Esophagus squamous epithelium (tissue), 5 donors: ENCODE data around the gene TADA3. TPM values are rescaled to one million over a fixed set of nuclear protein-coding genes. Genes with fewer than 3 reads are reported as not detected.

Experiments used
- DNase-seq: peaks from one replicate; lab custom pipeline; 2025; lab: John Stamatoyannopoulos, UW
- H3K27ac ChIP-seq, 4 donors: fragments of 200-600 bp; sonication (generic); one replicate each; pipeline ENCODE4 v1.5.1; 2016 to 2019; ENCODE audit warnings: mild to moderate bottlenecking in 1 of 4
- H3K27me3 ChIP-seq, 4 donors: fragments of 200-600 bp; sonication (generic); 1 replicate in 3 of 4; 2 replicates in 1 of 4; pipeline versions ENCODE4 v1.5.1 to v1.6.0; 2017 to 2021; ENCODE audit warnings: antibody characterized with exemption in 1 of 4
- H3K36me3 ChIP-seq, 3 donors: fragments of 200-600 bp; sonication (generic); one replicate each; pipeline ENCODE4 v1.5.1; 2016 to 2019
- H3K4me1 ChIP-seq, 3 donors: fragments of 200-600 bp; sonication (generic); one replicate each; pipeline ENCODE4 v1.5.1; 2017 to 2019
- H3K4me3 ChIP-seq, 4 donors: fragments of 200-600 bp; sonication (generic); 1 replicate in 3 of 4; 2 replicates in 1 of 4; pipeline ENCODE4 v1.5.1; 2016 to 2019; ENCODE audit warnings: mild to moderate bottlenecking in 2 of 4, moderate library complexity in 1 of 4
- H3K9me3 ChIP-seq, 3 donors: fragments of 200-600 bp; sonication (generic); one replicate each; pipeline ENCODE4 v1.5.1; 2016 to 2019
- CTCF ChIP-seq, 6 experiments: fragments of 450-650 bp in 4 of 6; fragments of 200-600 bp in 2 of 6; sonication (generic) in 2 of 6; IDR thresholded peaks; one replicate each; pipeline ENCODE4 v1.5.1; 2016 to 2019; ENCODE audit warnings: antibody characterized with exemption in 6 of 6, mild to moderate bottlenecking in 4 of 6, moderate library complexity in 4 of 6
- POLR2A ChIP-seq, 4 donors: fragments of 450-650 bp; IDR thresholded peaks; one replicate each; pipeline ENCODE4 v1.6.1; 2017; ENCODE audit warnings: antibody characterized with exemption in 4 of 4, mild to moderate bottlenecking in 4 of 4, moderate library complexity in 3 of 4
- WGBS, 2 donors: methylation state at CpG; one replicate each; pipeline ENCODE4 v1.1.5; 2018; 5-methylcytosine and 5-hydroxymethylcytosine counted together
- intact Hi-C: fragments of 100-400 bp; cut with DNase I; formaldehyde crosslinking; loops from one replicate; pipeline ENCODE4 v1.15.0; 2022
- total RNA-seq, 4 donors: library from RNA; depleted of rRNA; stranded (reverse); fragments of >200 nt; gene quantifications; one replicate each; pipeline ENCODE4 v1.1.0, GENCODE V29; 2016
- donor health status: DM: yes; HTN: yes; CAD: no.

The TADA3 gene
- total RNA-seq, 4 donors from 2014 or later = 34.7 to 54.4 (median 44.8) TPM

- H3K4me3 ChIP-seq = no peak overlapping the region
- 93 to 94% methylated on average over 10 to 11 of the region's 12 CpGs for WGBS, 2 donors
- TF ChIP-seq POLR2A (IDR thresholded peaks at IDR 0.05) (no peak), CTCF (IDR thresholded peaks at IDR 0.05) (no peak)
- H3K27ac ChIP-seq = no peak overlapping the region
- peaks cover 9 to 32% (median 14%) of the 10 kb centered on the region in 3 donors for H3K4me1 ChIP-seq
- intact Hi-C loops = no loop called here
- no peaks in the 10 kb centered on the region for H3K27me3 ChIP-seq
- no peaks in the 10 kb centered on the region for H3K9me3 ChIP-seq
- DNase-seq = no peak
- H3K36me3 ChIP-seq = peaks cover 27 to 80% (median 49%) of the 10 kb centered on the region in 3 donors
These were observed 5.1 kb upstream of the TADA3 start for GRCh38 chr3:9797196-9797945.

DNA sequence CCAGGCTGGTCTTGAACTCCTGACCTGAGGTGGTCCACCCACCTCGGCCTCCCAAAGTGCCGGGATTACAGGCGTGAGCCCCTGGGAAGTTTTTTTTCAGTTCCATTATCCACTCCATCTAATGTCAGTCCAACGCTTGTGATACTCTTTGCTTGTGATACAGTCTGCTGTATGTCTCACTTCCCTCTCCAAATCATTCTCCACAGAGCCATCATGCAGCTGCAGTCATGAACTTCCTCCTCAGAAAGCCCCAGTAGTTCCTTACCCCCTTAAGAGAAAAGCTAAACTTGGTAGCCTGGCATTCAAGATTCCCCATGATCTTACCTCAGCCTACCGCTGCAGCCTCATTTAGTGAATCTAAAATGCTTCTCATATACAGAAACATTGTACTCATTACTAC is 2.9 kb upstream of the TADA3 start:
- TF ChIP-seq POLR2A (IDR thresholded peaks at IDR 0.05) (no peak), CTCF (IDR thresholded peaks at IDR 0.05) (no peak)
- intact Hi-C loops = no loop called here
- WGBS, 2 donors = 73 to 87% methylated on average over 4 to 5 of the region's 5 CpGs

GRCh38 chr3:9794400-9794799 is 2.1 kb upstream of the TADA3 start:
- 89 to 92% methylated on average over 11 of the region's 11 CpGs for WGBS, 2 donors
- no peaks in the 10 kb centered on the region for H3K9me3 ChIP-seq
- no peak for DNase-seq
- TF ChIP-seq CTCF (IDR thresholded peaks at IDR 0.05) (no peak), POLR2A (IDR thresholded peaks at IDR 0.05) (no peak)
- H3K36me3 ChIP-seq = peaks cover 9 to 69% (median 24%) of the 10 kb centered on the region in 3 donors
- H3K27ac ChIP-seq = no peak overlapping the region
- intact Hi-C loops = no loop called here
- peak overlapping the region in 1 of 4 donors; percentile 93 for H3K4me3 ChIP-seq
- peaks cover 17 to 54% (median 26%) of the 10 kb centered on the region in 3 donors for H3K4me1 ChIP-seq
- H3K27me3 ChIP-seq = no peaks in the 10 kb centered on the region

More for the DNA sequence above, 2.9 kb upstream of the TADA3 start:
- H3K27ac ChIP-seq = no peak overlapping the region
- no peak overlapping the region for H3K4me3 ChIP-seq
- peaks cover 15 to 69% (median 29%) of the 10 kb centered on the region in 3 donors for H3K36me3 ChIP-seq
- H3K9me3 ChIP-seq = no peaks in the 10 kb centered on the region
- no peak for DNase-seq
- H3K27me3 ChIP-seq = no peaks in the 10 kb centered on the region
- H3K4me1 ChIP-seq = peaks cover 17 to 52% (median 26%) of the 10 kb centered on the region in 3 donors

GRCh38 chr3:9793161-9793781 is 998 bp upstream of the TADA3 start:
- Histone ChIP-seq H3K9me3 (no peaks in the 10 kb centered on the region), H3K4me1 (peaks cover 17 to 54% (median 26%) of the 10 kb centered on the region in 3 donors), H3K36me3 (peaks cover 9 to 69% (median 18%) of the 10 kb centered on the region in 3 donors), H3K27me3 (no peaks in the 10 kb centered on the region), H3K27ac (peak overlapping the region; percentile 98 to 100 (median 98)), H3K4me3 (peak overlapping the region; percentile 88 to 98 (median 93))
- 0 to 3% methylated on average over 6 to 9 of the region's 23 CpGs for WGBS, 2 donors
- intact Hi-C loops = no loop called here
- no peak for DNase-seq
- TF ChIP-seq CTCF (IDR thresholded peaks at IDR 0.05) = no peak
- peak in 1 of 4 donors; percentile 59 for TF ChIP-seq POLR2A (IDR thresholded peaks at IDR 0.05)
